H1 (cell line): ENCODE results near the gene LIPA.

Source experiments
- BRCA1 ChIP-seq: IDR thresholded peaks from 2 replicates; pipeline ENCODE4 v1.6.1; 2012; ENCODE audit warnings: low read depth, low read length, improper control_type of control experiment
- POU5F1 ChIP-seq: IDR thresholded peaks from 2 replicates; pipeline ENCODE4 v1.6.1; 2011; ENCODE audit warnings: low read depth, mild to moderate bottlenecking, low read length, moderate library complexity
- RFX5 ChIP-seq: IDR thresholded peaks from 2 replicates; pipeline ENCODE4 v1.6.1; 2011; ENCODE audit warnings: low read depth, low read length, improper control_type of control experiment, borderline replicate concordance
- SP1 ChIP-seq: IDR thresholded peaks from 2 replicates; pipeline ENCODE4 v1.6.1; 2011; ENCODE audit warnings: low read depth, low read length
- ZNF274 ChIP-seq: IDR thresholded peaks from 2 replicates; pipeline ENCODE4 v1.7.0; 2012; ENCODE audit warnings: low read length, borderline replicate concordance; ENCODE audit errors: extremely low read depth
- TF ChIP-seq, protein P1 (sequence below): IDR thresholded peaks from 2 replicates; pipeline ENCODE4 v1.6.1; 2012; ENCODE audit warnings: inconsistent platforms
- TF ChIP-seq, protein P2 (sequence below), 3 experiments: IDR thresholded peaks; 1 replicate in 2 of 3; 2 replicates in 1 of 3; pipeline versions ENCODE4 v1.5.1 to v1.6.1; 2011; ENCODE audit warnings: low read length in 3 of 3, mild to moderate bottlenecking in 3 of 3, inconsistent platforms in 2 of 3, low read depth in 1 of 3, moderate library complexity in 1 of 3; ENCODE audit not compliant: insufficient read depth in 1 of 3; ENCODE audit errors: control extremely low read depth in 1 of 3

GRCh38 chr10:89164080-89164479, 87.5 kb downstream of the LIPA start:
- TF ChIP-seq, protein P1, sequence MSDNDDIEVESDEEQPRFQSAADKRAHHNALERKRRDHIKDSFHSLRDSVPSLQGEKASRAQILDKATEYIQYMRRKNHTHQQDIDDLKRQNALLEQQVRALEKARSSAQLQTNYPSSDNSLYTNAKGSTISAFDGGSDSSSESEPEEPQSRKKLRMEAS: no peak
- TF ChIP-seq, protein P2, sequence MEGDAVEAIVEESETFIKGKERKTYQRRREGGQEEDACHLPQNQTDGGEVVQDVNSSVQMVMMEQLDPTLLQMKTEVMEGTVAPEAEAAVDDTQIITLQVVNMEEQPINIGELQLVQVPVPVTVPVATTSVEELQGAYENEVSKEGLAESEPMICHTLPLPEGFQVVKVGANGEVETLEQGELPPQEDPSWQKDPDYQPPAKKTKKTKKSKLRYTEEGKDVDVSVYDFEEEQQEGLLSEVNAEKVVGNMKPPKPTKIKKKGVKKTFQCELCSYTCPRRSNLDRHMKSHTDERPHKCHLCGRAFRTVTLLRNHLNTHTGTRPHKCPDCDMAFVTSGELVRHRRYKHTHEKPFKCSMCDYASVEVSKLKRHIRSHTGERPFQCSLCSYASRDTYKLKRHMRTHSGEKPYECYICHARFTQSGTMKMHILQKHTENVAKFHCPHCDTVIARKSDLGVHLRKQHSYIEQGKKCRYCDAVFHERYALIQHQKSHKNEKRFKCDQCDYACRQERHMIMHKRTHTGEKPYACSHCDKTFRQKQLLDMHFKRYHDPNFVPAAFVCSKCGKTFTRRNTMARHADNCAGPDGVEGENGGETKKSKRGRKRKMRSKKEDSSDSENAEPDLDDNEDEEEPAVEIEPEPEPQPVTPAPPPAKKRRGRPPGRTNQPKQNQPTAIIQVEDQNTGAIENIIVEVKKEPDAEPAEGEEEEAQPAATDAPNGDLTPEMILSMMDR (IDR thresholded peaks at IDR 0.05; ENCODE audit: control extremely low read depth in 1 of 3, insufficient read depth in 1 of 3, low read depth in 1 of 3, low read length in 3 of 3): no peak
- TF ChIP-seq RFX5: no peak
- no peak for TF ChIP-seq BRCA1
- no peak for TF ChIP-seq ZNF274
- no peak for TF ChIP-seq POU5F1
- TF ChIP-seq SP1: no peak
